GM19463 (cell line): Measurements from ENCODE around the gene LIPC.

ENCODE experiments used
- ATAC-seq: cut with Tn5 transposase; IDR thresholded peaks from one replicate; pipeline ENCODE4 v1.9.1; 2021; ENCODE audit warnings: mild to moderate bottlenecking, moderate library complexity; ENCODE audit not compliant: unreplicated experiment

LIPC gene

DNA sequence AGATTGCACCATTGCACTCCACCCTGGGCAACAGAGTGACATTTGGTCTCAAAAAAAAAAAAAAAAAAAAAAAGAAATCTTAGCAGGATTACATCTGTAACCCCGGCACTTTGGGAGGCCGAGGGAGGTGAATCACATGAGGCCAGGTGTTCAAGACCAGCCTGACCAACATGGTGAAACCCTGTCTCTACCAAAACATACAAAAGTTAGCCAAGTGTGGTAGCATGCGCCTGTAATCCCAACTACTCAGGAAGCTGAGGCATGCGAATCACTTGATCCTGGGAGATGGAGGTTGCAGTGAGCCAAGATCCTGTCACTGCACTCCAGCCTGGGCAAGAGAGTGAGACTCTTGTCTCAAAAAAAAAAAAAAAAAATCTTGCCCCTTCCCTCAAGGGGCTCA is 40.4 kb downstream of the LIPC start:
- no peak for ATAC-seq

DNA sequence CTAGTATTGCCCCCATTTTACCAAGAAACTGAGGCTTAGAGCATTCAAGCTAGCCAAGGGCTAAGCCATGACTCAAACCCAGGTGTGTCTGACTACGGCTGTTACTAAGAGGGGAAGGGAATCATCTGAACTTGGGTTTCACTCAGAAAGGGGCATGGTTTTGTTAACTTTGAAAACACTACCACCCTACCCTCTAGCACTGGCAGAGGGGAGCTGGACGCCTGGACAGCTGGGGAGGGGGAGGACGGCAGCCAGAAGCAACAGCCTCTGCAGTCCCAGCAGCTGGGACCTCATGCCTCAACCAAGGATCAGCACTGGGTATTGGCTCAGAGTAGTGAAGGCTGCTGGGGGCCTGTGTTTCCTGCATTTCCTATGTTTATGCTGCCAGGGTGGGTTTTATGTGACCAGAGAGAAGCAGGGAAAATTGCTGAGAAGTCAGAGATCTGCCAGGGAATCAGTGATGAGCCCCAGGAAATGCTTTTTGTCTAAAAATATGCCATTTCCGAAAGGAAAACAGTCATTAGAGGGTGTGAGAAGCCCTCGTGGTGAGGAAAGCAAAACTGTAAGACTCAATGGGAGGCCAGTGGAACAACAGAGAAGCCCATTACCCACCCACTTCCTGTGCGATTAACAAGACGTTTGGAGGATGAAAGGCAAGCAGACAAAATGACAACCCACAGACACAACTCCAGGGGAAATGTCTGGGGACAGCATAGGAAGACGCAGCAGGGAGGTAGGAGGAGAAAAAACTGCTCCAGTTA is 41.2 kb downstream of the LIPC start:
- ATAC-seq, result no peak

DNA sequence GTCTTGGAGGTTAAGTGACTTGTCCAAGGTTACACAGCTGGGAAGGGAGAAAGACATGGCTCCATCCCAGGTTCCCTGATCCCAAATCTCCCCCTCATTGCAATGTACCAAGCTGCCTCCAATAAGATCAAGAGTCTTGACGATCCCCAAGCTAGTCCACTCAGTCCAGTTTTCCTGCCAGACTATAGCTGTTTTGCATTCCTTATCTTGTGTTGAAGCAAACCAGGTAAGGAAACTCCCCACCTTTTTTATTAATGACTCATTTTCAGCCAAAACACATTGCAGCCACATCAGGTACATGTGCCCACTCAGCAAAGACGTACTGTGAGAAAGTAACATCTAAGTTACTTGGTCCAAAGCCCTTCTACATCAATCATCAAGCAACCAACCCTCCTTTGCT is 41.9 kb downstream of the LIPC start:
- ATAC-seq, result no peak

DNA sequence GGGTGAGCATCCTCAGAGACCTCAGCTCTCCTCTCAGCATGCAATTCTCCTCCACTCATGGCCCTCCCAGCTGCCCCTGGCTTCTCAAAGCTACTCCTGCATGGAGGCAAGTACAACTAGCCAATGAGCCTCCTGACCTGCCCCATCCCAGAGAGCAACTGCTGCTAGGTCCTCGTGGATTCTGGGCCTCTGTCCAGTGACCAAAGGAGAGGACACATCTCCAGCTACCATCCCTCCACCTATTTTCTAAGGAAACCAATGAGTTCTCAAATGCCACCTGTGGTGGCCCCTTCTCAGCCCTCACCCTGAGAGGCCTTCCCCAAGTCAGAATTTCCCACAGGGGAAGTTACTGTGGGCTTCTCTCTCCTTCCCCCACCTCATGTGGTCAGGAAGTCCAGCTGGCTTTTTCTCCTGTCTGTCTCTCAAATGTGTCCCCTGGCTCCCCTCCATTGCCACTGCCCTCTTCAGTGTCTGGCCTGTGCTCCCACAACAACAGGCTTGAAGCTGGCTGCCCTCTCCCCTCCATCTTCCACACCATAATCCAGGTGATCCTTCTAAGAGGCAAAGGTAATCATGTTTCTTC is 43.0 kb downstream of the LIPC start:
- ATAC-seq, result no peak

DNA sequence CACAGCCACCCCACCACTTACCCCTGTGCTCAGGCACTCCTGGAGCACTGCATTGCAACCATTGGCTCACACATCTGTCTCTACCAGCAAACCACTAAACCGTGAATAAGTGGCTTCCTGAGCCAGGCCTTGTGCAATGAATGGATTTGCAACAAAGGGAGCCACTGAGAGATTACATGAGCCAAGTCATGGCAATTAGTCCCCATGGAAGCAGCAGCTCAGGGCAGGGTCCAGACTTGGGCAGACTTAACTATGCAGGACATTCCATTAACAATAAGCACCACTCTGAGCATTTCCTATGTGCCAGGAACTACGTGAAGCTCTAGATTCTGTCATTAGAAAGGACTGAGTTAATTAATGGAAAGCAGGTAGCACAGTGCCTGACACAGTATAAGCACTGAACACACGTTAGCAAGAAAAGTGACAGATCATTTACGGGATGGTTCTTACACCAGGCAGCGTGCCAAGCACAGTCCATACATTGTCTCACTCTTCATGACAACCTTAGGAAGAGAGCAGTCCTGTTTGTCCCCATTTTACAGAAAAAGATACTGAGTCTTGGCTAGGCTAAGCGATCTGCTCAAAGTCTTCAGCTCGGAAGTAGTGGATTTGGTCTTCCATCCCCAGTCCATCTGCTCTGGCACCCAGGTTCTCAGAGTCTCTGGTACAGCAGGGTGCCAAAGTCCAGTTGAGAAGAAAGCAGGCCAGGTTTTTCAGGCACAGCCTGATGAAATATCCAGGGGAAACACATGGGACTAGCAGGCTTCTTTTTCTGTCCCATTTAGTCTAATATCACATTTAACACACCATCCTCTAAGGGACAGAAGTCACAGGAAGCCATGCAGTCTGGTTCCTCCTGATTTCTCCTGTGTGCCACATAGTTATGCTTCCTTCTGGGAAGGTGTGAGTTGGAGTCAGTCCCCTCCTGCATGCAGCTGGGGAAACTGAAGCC is 44.1 kb downstream of the LIPC start:
- ATAC-seq, result no peak

DNA sequence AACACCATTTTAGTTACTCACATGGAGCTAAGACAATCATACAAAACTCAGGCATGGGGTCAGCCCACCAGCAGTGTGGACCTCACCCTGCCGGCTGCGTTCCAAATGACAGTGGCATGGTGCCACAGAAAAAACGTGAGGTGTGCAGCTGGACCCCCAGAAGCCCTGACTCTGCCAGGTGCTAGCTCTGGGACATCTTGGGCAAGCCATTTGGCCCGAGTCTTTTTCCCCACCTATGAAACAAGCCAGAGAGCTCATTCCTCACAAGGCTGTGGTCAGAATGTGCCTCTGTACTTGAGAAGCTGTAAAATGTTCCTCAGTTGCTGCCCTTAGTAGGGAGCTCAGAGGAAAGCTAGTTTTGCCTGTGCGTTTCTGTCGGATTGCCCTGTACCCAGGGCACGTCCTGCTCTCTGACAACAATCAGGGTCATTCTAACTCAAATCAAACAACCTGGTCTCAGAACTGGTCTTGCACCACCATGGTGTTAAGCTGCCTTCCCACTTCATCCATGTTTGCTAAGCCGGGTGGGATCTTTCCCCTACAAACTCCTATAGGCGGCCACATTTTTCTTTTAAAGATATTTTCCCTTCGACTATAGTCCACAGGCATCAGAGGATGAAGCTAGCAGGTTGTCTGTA is 44.9 kb downstream of the LIPC start:
- no peak for ATAC-seq

DNA sequence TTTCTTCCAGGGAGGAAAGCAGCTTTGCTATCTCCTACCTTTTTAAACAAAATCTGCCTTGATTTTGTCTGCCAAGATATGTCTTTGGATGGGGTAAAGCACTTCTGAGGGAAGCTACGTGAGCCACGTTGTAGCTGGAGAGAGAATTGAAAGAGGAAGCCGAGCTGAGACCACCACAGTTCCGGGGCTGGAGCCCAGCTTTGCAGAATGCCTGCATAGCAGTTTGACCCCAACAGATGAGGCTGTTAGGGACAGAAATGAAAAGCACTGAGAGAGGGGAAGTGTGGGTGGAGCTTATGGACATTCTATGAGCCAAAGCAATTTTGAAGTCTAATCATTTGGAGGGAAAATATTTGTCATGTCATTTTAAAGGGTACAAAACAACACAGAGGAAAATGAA is 45.4 kb downstream of the LIPC start:
- ATAC-seq, result no peak

DNA sequence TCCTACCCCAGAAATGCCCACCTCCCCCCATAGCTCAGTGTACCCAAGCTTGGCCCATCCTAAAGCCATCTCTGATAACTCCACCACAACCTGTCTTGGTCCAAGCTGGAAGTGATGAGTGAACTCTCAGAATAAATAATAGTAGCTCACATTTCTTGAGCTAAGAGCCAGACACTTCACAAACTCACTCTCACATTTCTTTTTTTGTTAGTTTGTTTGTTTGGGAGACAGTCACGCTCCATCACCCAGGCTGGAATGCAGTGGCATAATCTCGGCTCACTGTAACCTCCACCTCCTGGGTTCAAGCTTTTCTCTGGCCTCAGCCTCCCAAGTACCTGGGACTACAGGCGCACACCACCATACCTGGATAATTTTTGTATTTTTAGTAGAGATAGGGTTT is 46.2 kb downstream of the LIPC start:
- ATAC-seq, result no peak

DNA sequence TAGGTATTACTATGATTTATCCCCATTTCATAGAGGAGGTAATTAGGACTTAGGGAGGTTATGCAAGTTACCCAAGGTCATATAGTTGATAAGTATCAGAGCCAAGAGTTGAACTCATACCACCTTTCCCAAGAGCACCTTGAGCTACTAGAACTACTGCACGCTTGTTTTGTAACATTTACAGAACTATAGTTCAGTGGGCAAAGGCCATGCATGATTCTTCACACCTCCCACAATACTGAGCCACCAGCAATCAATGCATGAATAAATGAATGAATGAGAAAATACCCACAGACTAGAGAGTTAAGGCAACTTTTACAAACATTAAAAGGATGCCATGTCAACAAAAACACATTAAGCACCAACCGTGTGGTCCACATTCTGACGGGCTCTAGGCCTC is 46.8 kb downstream of the LIPC start:
- no peak for ATAC-seq

DNA sequence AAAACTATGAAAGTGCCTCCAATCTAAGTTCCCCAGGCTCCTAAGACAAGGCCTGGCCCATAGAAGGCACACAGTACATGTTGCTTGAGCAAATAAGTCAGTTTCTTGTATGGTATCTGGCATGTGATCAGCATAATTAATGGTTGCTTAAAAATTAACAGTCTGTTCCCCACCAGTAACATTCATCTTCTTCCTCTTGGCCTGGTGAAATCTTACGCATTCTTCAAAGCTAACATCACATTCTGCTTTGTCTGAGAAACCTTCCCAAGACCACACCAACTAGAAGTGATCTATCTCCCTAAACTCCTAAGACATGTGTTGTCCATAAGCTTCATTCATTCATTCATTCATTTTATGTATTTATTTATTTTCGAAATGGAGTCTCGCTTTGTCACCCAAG is 48.1 kb downstream of the LIPC start:
- ATAC-seq, result no peak

DNA sequence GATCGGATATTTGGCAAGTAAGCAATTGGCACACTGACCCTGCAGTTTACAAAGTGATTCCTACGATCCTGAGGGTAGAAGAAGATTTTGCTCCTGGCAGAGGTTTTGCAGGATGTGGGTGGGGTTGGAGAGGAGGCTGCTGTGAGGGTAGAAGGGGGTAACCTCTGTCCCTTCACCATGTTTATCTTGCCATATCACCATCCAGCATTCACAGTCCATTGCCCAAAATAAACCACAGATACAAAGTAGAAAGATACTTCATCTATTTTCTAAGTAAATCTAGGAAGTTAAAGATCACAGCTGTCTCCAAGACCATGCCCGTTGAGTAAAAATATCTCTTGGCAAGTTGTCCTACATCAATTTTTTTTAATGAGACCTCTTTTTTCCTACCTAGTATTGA is 51.6 kb downstream of the LIPC start:
- ATAC-seq, result no peak

DNA sequence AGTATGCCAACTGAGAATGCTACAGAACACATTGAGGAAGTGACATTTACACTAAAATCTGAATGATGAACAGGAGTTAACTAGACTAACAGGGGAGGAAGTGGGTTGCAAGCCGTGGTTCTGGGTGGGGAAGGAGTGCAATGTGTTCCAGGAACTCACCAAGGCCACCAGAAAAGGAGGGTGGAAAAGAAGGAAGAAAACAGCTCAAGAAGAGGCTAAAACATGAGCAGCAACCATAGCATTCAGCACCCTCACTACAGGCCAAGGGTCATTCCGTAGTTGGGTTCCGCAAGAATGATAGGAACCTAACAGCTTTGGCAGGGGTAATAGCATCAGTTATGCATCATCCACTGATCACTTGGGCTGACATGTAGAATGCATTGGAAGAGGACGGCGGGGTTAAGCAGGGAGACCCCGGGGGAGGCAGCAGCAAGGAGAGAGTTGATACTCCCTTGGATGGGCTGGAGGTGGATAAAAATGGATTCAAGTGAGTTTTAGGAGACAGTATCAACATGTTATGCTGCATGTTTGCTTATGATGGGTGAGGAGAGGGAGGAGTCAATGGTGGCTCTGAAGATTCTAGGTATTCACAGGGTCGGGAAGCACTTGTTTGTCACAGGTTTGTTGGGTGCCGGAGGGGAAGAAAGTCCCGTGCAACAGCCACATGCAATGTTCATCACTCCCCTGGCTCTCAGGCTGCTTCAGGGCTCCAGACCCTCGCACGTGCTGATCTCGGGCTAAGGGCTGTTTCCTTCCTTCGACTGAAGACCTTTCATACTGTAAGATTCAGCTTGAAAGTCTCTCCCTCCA is 53.2 kb downstream of the LIPC start:
- no peak for ATAC-seq

DNA sequence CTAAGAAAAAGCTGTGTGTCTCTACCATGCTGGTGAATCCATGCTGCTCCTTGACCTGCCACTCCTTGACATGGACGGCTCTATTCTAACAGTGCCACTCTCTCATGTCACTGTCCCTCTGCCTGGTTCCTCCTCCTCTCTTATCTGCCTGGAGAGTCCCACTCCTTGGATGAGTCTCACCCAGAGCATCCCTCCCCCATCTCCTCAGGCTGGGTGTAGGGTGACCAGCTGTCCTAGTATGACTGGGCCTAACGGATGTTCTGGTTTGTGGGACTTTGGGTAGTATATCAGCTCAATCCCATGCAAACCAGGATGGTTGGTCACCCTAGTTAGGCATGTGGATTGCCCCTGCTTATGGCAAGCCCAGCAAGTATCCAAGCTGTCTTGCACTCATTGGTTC is 54.3 kb downstream of the LIPC start:
- no peak for ATAC-seq

DNA sequence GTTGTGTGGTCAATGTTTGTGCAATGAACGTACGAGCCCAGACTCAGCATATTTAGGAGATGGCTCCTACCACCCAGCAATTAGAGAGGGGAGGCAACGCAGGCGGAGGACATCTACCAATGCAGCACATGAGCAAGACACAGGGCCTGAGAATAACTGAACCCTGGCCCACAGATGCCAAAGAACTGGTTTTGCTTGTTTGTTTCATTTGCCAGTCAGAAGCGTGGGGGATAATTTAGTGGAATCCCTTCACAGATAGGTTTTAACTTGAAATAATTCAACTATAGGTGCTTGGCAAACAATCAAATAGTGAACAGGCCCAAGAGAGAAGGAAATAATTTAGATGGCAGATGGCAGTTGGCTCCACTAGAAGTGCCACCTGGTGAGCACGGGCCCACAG is 54.8 kb downstream of the LIPC start:
- ATAC-seq, result no peak

DNA sequence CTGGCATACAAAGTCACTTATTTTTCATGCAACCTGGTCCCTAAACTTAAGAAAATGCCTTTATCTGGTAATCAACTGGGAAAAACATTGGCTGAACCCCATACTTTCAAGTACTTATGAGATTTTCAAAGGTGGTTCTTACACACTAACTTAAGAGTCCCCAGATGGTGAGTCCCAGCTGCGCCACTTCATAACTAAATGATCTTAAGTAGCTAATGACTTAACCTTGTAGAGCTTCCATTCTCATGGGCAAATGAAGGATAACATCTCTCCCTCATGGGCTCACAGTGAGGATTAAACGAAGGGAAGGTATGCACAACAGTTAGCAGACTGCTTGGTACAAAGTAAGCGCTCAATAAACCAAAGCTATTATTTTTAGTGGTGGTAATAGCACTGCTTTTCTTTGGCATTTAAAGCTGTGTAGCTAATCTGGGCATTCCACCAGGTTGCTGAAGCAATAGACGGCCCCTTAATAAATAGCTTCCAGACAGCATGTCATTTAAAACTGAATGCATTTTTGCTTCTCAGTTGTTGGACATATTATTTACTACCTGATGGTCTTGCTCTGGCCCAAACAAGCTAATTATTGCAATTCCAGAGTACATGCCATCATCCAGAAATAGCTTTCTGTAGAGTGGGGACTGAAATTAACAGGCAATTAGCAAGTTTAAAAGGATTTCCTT is 55.4 kb downstream of the LIPC start:
- no peak for ATAC-seq

DNA sequence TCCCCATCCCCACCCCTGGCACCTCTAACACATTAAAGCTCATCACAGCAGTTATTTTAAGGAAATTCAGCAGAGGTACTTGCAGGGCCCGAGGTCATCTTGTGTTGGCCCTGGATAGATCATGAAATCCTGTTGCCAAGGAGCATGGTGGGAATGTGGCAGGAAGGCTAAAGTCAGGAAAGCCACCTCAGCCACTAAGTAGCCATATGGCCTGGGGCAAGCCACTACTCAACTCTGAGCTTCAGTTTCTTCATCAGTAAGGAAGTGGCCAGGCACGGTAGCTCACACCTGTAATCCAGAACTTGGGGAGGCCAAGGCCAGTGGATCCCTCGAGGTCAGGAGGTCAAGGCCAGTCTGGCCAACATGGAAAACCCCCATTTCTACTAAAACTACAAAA is 55.9 kb downstream of the LIPC start:
- ATAC-seq, result no peak

DNA sequence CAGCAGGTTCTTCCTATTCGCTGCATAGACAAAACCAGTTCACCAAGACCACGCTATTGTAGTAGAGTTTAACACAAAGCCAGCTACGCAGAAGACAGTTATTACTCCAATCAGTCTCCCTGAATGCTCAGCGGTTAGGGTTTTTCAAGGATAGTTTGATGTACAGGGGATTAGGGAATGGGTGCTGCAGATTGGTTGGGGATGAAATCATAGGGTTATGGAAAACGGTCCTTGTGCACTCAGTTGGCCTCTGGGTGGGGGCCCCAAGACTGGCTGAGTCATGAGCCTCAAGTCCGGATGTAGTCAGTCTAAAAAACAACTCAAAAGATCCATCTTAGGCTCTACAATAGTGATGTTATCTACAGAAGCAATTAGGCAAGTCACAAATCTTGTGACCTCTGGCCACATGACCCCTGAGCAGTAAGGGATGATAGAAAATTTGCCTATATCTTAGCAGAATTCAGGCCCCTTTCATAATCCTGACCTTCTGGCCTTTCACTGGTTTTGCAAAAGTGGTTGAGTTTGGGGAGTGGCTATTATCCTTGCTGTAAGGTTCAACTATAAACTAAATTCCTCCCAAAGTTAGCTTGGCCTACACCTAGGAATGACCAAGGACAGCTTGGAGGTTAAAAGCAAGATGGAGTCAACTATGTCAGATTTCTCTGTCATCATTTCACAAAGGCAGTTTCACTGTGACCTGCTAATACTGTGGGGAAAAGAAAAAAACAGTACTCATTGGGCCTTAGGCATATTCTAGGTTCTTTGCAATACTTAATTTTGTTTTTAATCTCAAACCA is 57.7 kb downstream of the LIPC start:
- no peak for ATAC-seq

DNA sequence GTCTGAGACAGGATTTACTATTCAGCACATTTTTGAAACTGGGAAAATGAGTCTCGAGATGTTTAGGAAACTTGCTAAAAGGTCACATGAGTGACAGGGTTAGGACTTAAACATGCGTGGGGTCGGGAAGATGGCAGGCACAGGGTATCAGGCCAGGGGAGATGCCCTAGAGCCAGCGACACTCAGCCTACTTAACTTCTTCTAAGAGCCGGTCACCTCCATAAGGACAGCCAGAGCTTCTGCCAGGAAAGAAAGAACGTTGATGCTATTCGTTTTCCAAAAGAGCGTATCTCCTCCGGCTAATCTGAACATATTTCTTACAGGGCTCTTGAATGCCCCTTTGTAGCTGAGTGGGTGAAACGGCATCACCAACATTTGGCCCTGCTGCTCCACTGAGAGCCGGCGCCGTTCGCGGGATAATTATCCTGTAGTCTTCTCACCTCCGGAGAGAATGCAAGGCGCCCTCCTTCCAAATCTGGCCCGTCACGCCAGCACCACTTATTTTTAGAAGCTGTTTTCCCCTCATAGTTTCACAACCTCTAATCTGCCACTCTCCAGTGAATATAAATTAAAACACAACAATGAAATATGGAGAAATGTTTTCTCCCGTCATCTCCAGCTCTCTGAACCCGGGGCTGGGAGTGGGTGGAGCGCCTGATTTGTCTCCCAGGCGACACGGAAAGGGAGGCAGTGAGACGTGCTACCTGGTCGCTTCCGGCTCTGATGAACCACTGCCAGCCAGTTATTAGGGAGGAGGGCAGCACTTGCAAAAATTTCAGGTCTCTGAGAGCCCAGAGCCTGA is 58.5 kb downstream of the LIPC start:
- no peak for ATAC-seq
